KOPT-K1 (cell line): ENCODE measurements around the gene PCP2.

Experiments used
- H3K27ac ChIP-seq: fragments of 200-600 bp; sonication (generic); 2 replicates; pipeline ENCODE4 v1.5.1; 2016; ENCODE audit warnings: antibody characterized with exemption, mild to moderate bottlenecking, low read depth, low read length; ENCODE audit not compliant: poor library complexity, severe bottlenecking
- H3K36me3 ChIP-seq: fragments of 200-600 bp; sonication (generic); 2 replicates; pipeline ENCODE4 v1.5.1; 2017; ENCODE audit warnings: antibody characterized with exemption, mild to moderate bottlenecking, low read length, moderate library complexity; ENCODE audit not compliant: insufficient read depth
- H3K9me3 ChIP-seq: fragments of 200-600 bp; sonication (generic); 2 replicates; pipeline ENCODE4 v1.5.1; 2017; ENCODE audit warnings: antibody characterized with exemption, low read length, mild to moderate bottlenecking; ENCODE audit not compliant: insufficient read depth, poor library complexity, severe bottlenecking

Gene PCP2

GRCh38 chr19:7607212-7607873, 26.2 kb downstream of the PCP2 start:
- Histone ChIP-seq H3K27ac (no peak overlapping the region), H3K9me3 (no peaks in the 10 kb centered on the region), H3K36me3 (no peaks in the 10 kb centered on the region)

DNA sequence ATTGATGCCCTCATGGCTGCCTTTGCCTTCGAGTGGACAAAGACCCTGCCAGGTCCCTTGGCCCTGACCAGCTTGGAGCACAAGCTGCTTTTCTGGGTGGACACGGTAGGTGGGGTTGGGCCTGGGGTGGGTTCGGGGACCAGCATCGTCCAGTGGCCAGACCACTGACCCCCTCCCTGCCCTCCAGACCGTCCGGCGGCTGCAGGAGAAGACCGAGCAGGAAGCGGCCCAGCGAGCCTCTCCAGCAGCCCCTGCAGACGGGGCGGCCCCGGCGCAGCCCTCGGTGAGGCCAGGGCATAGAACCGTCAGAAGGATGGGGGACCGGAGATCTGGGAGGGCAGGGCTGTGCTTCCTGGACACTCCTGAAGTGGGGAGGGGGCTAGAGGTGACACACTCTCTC, 27.2 kb downstream of the PCP2 start:
- no peaks in the 10 kb centered on the region for H3K36me3 ChIP-seq
- H3K9me3 ChIP-seq: no peaks in the 10 kb centered on the region
- no peak overlapping the region for H3K27ac ChIP-seq

DNA sequence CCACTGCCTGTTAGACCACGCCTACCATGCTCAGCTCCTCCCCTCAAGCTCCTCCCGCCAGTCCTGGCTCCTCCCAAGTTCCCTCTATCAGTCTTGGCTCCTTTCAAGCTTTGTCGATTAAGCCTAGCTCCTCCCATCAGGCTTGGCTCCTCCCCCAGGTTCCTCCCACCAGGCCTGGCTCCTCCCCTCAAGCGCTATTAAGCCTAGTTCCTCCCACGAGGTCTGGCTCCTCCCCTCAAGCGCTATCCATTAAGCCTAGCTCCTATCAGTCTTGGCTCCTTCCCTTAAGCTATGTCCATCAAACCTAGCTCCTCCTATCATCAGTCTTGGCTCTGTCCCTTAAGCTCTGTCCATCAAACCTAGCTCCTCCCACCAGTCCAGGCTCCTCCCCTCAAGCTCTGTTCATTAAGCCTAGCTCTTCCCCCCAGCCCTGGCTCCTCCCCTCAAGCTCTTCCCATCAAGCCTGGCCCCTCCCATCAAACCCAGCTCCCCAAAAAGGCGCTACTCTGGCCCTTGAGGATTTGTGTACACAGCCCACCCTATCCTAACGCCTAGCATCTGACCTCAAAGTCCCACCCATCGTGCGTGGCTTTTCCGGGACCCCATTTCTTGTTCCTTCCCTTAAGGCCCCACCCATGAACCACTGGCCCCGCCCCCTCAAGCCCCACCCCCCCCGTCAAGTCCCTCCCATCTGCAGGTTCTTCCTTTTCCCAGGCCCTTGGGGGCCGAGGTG, 27.9 kb downstream of the PCP2 start:
- Histone ChIP-seq H3K36me3 (no peaks in the 10 kb centered on the region), H3K9me3 (no peaks in the 10 kb centered on the region), H3K27ac (no peak overlapping the region)

DNA sequence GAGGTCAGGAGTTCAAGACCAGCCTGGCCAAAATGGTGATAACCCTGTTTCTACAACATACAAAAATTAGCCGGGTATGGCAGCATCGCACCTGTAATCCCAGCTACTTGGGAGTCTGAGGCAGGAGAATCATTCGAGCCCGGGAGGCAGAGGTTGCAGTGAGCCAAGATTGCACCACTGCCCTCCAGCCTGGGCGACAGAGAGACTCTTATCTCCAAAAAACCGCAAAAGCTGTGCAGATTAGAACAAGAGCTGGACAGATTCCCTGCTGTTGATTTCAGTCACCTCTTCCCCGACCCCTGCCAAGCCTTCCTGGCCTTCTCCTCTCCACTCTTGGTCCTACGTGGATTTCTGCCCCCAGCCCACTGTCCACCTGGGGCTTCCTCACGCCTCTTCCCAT, 29.6 kb downstream of the PCP2 start:
- H3K9me3 ChIP-seq: no peaks in the 10 kb centered on the region
- no peaks in the 10 kb centered on the region for H3K36me3 ChIP-seq

DNA sequence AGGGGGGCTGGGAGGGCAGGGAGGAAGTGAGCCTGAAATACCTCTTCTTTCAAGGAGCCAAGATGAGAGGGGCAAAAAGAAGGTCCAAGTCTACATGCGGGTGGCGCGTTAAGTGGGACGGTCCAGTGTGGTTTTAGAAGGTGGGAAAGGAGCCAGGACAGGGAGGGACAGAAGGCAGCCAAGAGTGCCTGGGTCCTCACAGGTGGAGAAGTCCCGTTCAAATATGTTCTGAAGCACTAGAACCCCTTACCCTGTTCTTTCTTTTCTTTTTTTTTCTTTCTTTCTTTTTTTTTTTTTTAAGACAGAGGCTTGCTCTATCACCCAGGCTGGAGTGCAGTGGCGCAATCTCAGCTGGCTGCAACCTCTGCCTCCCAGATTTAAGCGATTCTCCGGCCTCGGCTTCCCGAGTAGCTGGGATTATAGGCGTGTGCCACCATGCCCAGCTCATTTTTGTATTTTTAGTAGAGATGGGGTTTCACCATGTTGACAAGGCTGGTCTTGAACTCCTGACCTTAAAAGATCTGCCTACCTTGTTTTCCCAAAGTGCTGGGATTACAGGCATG, 30.5 kb downstream of the PCP2 start:
- H3K9me3 ChIP-seq: no peaks in the 10 kb centered on the region
- no peaks in the 10 kb centered on the region for H3K36me3 ChIP-seq
- H3K27ac ChIP-seq: no peak overlapping the region

More for the DNA sequence above, 29.6 kb downstream of the PCP2 start:
- H3K27ac ChIP-seq: no peak overlapping the region

DNA sequence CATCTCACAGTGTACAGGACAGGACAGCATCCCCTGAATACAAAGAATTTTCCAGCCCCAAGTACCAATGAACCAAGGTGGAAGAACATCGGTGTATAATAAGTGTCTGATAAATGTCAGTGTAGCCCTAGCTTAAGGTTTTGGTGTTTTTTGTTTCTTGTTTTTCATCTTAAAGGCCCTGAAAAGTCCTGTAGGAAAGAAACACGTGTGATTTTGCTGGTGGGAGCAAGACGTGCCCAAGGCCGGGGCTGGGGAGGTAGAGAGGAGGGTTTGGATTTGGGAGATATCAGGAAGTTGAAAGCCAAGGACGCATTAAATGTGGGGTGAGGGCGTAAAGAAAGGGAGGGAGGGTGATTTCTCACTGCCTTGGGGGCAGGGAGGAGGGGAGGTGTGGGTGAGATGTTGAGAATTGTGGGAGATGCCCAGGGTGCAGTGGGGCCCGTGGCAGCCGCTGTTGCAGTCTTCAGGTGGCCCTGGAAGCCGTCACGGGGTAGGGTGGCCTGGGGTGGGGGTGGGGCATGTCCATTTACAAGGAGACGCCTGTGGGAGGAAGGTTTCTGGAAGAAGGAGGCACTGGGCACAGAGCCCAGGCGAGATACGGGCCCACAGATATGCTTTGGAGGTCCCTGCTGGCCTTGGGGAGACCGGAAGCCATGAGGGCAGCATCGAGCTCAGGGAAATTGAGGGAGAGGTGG, 31.1 kb downstream of the PCP2 start:
- H3K36me3 ChIP-seq: no peaks in the 10 kb centered on the region
- no peak overlapping the region for H3K27ac ChIP-seq
- H3K9me3 ChIP-seq: no peaks in the 10 kb centered on the region

DNA sequence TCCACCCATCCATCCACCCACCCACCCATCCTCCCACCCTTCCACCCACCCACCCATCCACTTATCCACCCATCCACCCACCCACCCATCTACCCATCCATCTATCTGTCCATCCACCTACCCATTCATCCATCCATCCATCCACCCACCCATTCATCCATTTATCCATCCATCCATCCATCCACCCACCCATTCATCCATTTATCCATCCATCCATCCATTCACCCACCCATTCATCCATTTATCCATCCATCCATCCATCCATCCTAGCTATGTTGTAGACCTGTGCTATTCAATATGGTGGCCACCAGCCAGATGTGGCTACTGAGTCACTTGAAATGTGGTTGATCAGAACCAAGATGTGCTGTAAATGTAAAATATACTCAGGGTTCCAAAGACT, 32.8 kb downstream of the PCP2 start:
- H3K9me3 ChIP-seq: no peaks in the 10 kb centered on the region
- no peak overlapping the region for H3K27ac ChIP-seq
- no peaks in the 10 kb centered on the region for H3K36me3 ChIP-seq

DNA sequence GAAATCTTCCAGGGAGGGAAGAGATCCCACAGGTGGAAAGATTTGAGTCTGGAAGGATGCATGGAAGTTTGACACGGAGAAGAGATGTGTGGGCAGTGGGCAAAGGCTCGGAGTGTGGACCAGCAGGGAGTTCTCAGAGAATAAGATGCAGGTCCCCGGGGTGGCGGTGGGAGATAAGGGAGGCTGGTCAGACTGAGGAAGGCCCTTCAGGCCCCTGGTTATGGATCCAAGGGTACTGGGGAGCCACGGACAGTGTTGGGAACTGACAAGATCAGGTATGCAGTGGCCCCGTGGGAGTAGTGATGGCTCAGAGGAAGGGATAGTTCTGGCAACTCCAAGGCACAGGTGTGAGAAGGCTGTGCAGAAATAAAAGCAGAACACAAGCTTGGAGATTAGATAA, 35.3 kb downstream of the PCP2 start:
- Histone ChIP-seq H3K36me3 (no peaks in the 10 kb centered on the region), H3K9me3 (no peaks in the 10 kb centered on the region), H3K27ac (no peak overlapping the region)

DNA sequence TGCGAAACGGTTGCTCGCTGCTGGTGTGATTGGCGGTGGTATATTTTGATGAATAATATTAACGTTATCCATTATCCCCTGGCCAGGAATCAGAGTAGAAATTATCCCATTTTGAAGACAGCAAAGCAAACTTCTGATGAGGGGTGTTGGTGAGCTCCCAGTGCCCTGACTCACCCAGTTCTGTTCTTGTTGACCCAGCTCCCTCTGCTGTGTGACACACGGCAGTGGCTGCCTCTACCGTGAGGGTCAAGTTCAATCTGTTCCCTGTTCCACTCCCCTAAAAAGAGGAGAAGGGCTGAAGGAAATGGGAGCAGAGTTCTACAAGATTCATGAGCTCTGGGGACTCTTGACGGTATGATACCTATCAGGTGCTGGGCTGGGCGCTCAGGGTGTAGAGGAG, 35.8 kb downstream of the PCP2 start:
- H3K9me3 ChIP-seq: no peaks in the 10 kb centered on the region
- no peak overlapping the region for H3K27ac ChIP-seq
- H3K36me3 ChIP-seq: no peaks in the 10 kb centered on the region

DNA sequence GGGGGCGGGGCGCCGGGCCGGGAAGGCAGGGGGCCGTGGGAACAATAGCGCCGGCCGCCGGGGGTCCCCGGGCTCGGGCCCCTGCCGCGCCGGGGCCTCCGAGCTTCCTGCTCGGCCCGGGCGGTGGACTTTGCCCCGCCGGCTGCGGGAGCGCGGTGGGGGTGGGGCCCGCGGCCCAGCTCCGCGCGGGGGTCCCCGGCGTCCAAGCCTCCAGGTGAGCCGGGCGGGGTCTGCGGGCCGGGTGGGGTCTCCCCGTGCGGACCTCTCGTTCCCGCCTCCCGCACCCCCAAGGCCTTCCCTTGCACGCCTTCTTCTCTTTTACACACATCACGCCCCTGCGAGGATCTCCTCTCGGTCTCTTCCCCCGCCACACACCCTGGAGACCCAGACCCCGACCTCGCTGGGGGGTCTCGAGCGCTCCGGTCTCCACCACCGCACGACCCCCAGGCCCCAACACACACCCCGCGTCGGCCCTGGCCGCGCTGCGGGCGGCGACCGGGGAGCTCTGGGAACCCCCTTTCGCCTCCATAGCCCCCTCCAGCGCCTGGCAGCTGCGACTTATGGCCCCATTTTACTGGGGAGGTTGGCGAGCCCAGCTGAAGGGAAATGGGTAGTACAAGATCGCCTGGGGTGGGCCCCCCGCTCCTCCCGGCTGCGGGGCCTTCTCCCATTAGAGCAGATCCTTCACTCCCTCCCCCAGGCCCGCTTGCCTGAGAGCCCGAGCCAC, 37.1 kb downstream of the PCP2 start:
- Histone ChIP-seq H3K36me3 (no peaks in the 10 kb centered on the region), H3K27ac (no peak overlapping the region), H3K9me3 (no peaks in the 10 kb centered on the region)

GRCh38 chr19:7595466-7596133, 37.9 kb downstream of the PCP2 start, which contains the start of gene CAMSAP3:
Gene CAMSAP3, plus strand, starts transcription at chr19:7595863. Its CDS starts 140 bp downstream, at chr19:7596003.
- no peaks in the 10 kb centered on the region for H3K9me3 ChIP-seq
- H3K27ac ChIP-seq: no peak within 1 kb of the TSS
- H3K36me3 ChIP-seq: no peaks in the 10 kb centered on the region

DNA sequence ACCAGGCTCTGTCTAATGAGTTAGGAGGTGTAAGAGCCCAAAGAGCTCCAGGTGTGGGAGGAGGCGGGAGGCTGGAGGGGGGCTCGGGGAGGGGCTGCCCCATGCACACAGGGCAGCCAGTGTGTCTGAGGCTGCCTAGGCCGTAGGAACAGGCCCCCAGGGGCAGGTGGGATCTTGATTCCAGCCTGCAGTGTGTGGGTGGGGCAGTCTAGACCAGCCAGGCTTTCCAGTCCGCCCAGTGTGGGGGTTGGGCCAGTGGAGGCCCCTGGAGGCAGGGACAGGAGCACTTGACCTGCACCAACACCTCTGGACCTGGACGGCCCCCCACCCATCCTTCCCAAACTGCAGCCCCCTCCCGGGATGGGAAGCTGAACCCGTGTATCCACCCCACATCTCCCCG, 43.3 kb downstream of the PCP2 start:
- no peaks in the 10 kb centered on the region for H3K9me3 ChIP-seq
- H3K36me3 ChIP-seq: no peaks in the 10 kb centered on the region
- no peak overlapping the region for H3K27ac ChIP-seq

- Histone ChIP-seq H3K9me3 (no peaks in the 10 kb centered on the region), H3K27ac (no peak overlapping the region), H3K36me3 (no peaks in the 10 kb centered on the region)
Observed at GRCh38 chr19:7589822-7590221, 43.7 kb downstream of the PCP2 start.

DNA sequence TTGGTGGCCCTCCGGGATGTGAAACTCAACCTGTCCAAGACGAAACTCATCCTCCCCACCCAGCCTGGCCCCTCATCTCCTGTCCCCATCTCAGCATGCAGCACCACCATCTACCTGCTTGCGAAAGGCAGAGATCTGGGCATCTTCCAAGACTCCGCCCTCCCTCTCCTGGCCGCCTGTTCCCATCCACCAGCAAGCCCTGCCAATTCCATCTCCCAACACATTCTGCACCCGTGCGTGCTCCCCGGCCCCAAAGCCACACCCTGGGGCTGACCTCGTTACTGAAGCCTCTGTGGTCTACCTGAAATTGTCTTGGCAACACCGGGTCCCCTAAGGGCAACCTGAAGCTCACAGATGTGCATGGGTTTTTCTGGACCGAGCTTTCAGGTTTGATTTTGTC, 51.1 kb downstream of the PCP2 start:
- H3K36me3 ChIP-seq: no peaks in the 10 kb centered on the region
- H3K27ac ChIP-seq: no peak overlapping the region
- H3K9me3 ChIP-seq: no peaks in the 10 kb centered on the region
